GM19324 (cell line): ENCODE results near the gene F10.
"Not testable (repeated sequence)": the region's sequence is repeated elsewhere in the genome, so short reads cannot be mapped to it uniquely, and the experiment has no call there.

Experiments
- ATAC-seq: cut with Tn5 transposase; IDR thresholded peaks from one replicate; pipeline ENCODE4 v1.9.1; 2021; ENCODE audit warnings: mild to moderate bottlenecking, moderate library complexity; ENCODE audit not compliant: unreplicated experiment, low FRiP score

Gene F10

DNA sequence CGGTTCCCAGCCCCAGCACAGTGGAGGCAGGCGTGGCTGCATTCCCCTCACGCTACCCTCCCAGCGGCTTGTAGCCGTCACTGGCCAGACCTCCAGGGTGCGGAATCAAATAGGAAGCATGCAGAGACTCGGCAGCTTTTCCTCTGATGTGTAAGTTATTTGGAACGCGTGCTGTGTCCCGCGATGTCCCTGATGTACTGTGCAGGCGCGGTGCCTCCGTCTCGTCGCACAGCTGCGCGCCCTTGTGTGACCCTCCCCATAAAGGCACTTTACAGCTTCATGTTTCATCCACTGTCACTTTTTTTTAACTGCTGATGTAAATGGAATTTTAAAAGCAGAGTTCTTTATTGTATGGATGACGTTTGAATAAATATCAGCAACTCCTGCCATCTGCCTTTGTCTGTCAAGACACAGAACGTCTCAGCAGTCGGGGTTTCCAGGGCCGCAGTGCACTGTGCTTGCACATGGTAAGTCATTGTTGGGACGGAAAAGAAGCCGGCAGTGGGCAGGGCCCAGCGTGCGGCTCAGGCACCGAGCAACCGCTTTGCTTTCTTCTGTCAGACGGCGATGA is 24.4 kb upstream of the F10 start:
- ATAC-seq = no peak

DNA sequence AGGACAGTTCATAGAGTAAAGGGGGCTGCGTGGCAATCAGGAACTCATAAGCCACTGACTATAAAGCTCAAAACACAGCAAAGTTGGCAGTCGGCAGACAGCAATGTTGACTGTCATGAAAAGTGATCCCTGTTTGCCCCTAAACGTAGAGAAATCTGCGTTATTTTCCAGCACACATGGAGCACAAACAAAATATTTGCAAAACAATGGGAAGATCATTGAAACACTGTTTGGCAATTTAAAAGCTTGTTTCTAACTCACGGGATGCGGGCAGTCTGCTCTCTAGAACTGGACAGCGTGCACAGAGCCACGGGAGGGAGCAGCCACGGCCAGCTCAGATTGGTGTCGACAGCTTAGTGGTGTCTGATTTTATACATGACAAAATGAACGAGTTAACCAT is 23.5 kb upstream of the F10 start:
- ATAC-seq = no peak

DNA sequence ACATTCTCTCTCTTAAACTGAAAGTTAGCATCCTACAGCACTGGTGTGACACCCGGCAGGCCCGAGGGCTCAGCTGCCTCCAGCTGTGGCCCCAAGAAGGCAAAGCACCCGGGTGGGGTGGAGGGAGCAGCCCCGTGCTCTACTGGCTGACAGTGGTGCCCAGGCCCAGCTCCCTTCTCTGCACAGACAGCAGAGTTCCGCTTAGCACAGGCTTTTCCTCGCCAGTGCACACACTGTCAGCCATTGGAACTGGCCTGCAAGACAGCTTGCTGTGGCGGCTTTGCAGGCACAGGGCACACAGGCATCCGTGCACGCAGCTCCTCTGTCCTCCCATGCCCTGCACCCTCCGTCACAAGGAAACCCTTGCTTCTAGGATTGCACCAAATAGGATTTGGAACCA is 20.3 kb upstream of the F10 start:
- not testable (repeated sequence) for ATAC-seq

DNA sequence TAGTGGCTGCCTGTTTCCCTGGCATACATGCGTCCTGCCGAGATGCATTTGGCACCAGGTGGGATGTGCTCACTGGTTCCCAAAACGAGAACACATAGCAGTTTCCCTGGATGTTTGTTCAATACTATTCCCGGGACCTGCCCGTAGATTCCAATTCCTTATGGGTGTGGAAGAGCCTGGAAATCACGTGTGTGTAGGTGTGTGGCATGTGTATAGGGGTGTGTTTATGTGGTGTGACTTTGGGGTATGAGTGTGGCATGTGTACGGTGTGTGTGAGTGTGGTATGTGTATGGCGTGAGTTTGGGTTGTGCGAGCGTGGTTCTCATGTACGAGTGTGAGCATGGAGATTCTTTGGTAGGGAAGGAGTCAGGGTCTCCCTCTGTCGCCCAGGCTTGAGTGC is 19.9 kb upstream of the F10 start:
- no peak for ATAC-seq

DNA sequence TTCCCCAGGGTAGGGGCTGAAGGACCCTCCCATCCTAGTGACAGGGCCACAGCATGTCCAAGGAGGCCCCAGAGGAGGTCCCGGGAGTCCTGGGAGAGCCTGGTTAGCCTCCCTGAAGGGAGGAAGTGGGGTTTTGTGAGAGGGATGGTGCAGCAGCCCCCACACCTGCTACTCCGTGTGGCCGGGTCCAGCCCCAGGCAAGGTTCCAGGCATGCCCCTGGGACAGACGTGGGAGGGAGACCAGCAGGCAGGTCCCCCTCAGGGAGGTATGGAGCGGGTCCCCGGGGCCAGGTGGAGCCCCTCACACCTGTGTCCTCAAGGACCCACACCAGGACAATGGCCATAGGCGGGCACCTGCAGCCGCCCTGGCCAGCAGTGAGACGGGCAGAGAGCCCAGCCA is 19.0 kb upstream of the F10 start:
- ATAC-seq = no peak

DNA sequence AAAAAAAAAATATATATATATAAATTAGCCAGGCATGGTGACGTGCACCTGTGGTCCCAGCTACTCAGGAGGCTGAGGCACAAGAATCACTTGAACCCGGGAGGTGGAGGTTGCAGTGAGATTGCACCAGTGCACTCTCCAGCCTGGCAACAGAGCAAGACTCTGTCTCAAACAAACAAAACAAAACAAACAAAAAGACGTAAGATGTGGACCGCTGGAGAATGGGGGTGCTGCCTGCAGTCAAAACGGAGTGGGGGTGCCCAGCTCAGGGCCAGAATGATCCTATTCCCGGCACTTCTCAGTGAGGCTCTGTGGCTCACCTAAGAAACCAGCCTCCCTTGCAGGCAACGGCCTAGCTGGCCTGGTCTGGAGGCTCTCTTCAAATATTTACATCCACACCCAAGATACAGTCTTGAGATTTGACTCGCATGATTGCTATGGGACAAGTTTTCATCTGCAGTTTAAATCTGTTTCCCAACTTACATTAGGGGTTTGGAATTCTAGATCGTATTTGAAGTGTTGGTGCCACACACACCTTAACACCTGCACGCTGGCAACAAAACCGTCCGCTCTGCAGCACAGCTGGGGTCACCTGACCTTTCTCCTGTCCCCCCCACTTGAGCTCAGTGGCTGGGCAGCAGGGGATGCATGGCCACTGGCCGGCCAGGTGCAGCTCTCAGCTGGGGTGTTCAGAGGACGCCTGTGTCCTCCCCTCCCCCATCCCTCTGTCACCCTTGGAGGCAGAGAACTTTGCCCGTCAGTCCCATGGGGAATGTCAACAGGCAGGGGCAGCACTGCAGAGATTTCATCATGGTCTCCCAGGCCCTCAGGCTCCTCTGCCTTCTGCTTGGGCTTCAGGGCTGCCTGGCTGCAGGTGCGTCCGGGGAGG is 17.3 kb upstream of the F10 start, which contains the start of gene F7:
Gene F7, plus strand, starts transcription at position 760 of the 889 bp plus-strand sequence. Its CDS starts 51 bp downstream, at position 811.
- ATAC-seq = no peak

DNA sequence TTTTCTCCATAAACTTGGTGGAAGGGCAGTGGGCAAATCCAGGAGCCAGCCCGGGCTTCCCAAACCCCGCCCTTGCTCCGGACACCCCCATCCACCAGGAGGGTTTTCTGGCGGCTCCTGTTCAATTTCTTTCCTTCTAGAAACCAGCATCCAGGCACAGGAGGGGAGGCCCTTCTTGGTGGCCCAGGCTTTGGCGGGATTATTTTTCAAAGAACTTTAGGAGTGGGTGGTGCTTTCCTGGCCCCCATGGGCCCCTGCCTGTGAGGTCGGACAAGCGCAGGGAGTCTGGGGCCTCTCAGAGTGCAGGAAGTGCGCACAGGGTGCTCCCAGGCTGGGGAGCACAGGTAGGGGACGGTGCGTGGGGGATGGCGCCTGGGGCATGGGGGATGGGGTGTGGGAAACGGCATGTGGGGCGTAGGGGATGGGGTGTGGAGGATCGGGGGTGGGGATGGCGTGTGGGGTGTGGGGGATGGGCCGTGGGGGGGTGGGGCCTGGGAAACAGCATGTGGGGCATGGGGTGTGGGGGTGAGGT is 16.6 kb upstream of the F10 start:
- no peak for ATAC-seq

DNA sequence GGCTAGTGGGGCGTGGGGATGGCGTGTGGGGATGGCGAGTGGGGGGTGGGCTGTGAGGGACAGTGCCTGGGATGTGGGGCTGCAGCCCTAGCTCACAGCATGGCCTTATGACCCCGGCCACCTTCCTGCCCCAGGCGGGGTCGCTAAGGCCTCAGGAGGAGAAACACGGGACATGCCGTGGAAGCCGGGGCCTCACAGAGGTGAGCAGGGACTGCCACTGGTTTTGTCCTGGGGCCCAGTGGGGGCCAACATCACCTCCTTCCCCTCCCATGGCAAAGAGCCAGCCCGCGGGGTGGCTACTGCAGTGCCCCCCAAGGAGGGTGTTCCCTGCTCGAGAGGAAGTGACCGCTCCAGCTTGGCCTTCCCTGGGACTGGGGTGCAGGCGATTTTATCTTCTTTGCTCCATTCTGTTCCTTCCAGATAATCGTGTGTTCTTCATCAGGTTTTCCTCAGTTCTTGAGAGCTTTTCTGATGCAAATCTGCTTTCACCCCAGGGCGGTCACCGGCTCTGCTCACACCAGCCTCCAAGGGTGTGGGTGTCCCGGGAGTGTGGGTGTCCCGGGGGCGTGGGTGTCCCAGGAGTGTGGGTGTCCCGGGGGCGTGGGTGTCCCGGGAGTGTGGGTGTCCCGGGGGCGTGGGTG is 15.8 kb upstream of the F10 start:
- ATAC-seq = no peak

DNA sequence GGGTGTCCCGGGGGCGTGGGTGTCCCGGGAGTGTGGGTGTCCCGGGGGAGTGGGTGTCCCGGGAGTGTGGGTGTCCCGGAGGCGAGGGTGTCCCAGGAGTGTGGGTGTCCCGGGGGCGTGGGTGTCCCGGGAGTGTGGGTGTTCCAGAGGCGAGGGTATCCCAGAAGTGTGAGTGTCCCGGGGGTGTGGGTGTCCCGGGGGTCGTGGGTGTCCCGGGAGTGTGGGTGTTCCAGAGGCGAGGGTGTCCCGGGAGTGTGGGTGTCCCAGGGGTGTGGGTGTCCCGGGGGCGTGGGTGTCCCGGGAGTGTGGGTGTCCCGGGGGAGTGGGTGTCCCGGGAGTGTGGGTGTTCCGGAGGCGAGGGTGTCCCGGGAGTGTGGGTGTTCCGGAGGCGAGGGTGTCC is 14.1 kb upstream of the F10 start:
- not testable (repeated sequence) for ATAC-seq

DNA sequence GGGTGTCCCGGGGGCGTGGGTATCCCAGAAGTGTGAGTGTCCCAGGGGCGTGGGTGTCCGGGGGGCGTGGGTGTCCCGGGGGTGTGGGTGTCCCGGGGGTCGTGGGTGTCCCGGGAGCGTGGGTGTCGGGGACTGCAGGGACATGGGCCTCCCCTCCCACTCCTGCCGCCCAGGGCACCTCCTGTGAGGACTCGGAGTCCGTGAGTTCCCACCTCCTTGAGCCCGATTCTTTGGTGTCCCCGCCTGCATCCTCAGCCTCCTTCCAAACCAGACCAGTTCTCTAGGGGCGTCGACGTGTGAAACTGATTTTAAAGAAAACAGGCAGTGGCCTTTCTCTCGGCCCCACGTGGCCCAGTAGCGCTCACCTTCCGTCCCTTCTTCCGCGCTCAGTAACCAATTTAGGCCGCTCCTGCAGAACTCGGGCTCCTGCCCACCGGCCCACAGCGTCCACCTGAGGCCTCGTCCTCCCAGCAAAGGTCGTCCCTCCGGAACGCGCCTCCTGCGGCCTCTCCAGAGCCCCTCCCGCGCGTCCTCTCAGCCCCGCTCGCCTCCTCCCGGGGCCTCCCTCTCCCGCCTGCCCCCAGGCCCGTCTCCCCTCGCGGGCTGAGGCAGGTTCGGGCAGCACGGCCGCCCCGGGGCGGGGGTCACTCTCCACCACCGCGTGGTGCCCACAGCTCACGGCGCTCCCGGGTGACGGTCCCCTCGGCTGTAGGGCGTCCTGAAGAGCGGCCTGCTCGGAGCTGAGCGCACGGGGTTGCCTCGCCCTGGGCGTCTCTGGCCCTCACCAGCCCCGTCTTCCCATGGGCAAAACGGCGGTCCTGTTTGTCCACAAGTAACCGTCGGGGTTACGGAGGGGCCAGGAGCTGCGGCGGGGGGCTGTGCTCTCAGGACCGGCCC is 13.2 kb upstream of the F10 start:
- no peak for ATAC-seq

DNA sequence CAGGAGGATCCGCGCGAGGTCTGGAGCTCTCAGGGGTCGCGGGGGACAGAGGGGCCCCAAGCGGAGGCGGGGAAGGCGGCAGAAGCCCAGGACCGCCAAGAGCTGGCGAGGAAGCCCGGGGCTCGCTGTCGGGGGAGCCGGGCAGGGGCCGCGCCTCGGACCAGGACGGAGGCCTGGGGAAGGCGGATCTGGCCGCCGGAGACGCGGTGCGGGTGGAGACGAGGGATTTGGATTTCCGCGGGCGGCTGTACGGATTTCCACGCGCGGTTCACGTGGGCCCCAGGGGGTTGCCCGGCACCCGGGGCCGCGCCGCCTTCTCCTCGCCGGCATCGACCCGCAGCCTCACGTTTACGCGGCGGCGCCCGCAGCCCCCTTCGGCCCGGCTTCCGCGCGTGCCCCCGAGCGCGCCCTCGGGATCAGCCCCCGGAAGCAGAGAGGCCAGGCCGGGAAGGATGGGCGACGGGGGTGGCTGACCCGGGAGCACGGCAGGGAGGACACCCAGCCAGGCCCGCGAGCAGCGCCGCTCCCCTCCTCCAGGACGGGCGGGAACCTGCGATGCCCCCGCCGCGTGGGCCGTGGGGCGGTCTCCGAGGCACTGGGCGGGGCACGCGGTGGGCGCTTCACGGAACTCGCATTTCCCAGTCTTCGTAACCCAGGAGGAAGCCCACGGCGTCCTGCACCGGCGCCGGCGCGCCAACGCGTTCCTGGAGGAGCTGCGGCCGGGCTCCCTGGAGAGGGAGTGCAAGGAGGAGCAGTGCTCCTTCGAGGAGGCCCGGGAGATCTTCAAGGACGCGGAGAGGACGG is 12.3 kb upstream of the F10 start:
- ATAC-seq = no peak

DNA sequence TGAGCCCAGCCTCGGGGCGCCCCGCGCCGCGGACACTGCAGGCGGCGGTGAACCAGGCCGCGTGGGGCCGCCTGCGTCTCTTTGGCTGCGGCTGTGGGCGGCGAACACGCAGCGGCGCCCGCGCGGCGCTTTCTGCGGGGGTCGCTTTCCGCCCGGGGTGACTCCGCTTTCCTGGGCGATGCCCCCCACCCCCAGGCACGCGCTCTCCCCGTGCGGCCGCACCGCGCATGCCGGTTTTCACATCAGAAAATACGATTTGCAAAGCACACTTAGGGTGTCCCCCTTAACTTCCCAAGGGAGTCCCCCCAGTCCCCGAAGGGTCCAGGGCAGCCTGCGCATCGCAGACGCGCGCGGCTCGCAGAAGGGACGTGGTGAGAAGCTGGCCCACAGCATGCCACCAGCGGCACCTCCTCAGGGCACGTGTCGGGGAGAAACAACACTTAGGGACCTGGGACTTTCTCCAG is 11.7 kb upstream of the F10 start:
- no peak for ATAC-seq

DNA sequence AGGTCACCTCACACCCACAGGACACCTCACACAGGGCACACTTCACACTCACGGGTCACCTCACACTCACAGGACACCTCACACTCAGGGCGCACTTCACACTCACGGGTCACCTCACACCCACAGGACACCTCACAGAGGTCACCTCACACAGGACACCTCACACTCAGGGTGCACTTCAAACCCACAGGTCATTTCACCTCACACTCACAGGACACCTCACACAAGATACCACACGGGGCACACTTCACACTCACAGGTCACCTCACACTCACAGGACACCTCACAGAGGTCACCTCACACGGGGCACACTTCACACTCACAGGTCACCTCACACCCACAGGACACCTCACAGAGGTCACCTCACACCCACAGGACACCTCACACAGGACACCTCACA is 10.8 kb upstream of the F10 start:
- not testable (repeated sequence) for ATAC-seq

DNA sequence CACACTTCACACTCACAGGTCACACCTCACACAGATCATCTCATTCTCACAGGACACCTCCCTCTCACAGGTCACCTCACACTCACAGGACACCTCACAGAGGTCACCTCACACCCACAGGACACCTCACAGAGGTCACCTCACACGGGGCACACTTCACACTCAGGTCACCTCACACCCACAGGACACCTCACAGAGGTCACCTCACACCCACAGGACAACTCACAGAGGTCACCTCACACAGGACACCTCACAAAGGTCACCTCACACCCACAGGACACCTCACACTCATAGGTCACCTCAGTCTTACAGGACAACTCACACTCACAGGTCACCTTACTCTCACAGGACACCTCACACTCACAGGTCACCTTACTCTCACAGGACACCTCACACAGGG is 10.1 kb upstream of the F10 start:
- not testable (repeated sequence) for ATAC-seq

DNA sequence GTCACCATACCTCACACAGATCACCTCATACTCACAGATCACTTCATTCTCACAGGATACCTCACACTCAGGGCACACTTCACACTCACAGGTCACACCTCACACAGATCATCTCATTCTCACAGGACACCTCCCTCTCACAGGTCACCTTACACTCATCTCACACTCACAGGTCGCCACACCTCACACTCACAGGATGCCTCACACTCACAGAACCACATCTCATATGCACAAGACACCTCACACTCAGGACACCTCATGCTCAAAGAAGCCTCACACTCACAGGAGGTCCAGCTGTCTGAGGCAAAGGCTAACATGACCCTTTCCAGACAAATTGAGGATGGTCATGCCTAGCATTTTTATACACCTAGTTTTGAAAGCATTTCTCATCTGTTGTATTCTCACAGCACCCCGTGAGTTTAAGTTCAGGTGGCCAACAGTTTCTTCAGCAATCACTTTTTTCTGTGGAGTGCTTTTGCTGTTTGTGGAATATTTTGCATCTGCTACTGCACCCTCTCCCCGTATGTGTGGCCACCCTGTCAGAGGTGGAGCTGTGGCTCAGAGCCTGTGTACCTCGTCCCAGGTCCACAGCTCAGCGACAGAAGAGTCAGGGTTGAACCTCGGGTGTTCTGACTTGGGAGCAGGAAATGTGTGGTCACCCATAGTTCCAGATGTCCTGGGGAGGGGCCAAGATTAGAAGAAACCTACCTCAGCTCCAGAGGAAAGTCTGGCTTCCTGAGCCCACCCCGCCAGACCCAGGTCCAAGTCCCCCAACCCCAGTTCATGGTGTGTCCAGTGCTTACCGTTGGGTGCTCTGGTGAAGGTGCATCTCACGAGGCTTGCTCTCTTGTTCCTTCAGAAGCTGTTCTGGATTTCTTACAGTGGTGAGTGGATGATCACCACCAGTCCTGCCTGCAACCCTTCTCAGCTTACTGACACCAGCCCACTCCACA is 9.4 kb upstream of the F10 start:
- no peak for ATAC-seq

DNA sequence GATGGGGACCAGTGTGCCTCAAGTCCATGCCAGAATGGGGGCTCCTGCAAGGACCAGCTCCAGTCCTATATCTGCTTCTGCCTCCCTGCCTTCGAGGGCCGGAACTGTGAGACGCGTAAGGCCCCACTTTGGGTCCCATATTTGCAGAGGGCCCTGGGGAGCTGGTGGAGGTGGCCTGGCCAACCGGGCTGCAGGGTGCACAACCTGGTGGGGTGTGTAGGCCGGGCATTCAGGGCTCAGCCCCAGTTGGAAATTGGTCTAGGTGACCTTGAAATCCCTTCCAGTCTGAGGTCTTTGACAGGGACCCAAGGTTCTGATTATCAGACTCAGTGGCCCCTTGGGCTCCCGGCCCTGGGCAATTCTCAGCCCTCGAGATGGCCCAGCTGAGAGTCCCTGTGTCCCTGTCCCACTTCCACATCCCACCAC is 8.7 kb upstream of the F10 start:
- ATAC-seq = no peak

DNA sequence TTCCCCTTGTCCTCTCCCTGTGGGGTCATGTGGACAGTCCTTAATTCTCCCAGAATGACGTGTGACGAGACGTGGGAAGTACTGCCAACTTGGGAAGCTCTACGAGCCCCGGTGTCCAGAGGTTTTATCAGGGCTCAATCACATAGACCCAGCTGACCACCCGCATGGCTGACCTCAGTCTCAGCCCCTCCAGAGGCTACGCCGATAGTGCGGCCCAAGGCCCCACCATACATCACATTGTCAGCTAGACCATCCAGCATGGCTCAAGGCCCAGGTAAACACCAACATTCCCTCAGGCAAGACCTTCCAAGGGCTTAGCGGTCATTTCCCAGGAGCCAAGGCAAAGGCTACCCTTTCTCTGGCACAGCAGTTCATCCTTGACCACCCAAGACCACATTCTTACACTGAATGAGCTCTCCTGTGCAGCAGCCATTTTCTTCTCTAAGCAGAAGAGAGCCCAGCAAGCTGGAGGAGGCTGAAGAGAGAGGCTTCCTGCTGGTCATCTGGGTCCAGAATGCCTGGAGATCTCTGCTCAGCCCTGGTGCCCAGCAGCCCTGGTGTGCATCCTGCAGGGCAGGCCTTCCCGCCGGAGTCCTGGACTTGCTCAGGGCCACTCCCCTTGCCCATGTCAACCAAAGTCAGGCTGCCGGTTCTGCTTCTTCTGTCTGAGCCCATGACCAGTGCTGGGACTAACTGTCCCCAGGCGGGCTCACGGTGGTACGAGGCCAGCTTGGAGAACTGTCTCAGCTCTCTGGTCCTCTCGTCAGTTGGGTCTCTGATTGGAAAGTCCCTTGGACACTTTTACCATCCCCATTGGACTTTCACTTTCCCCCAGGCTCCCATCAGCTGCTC is 7.9 kb upstream of the F10 start:
- ATAC-seq = no peak
